ENCODE measurements around the gene OR51B4.
"Not testable (repeated sequence)": the region's sequence is repeated elsewhere in the genome, so short reads cannot be mapped to it uniquely, and the experiment has no call there.

OR51B4 gene

GRCh38 chr11:5301846-5302245 lies at the start of gene OR51B4:
Gene OR51B4, minus strand, starts transcription at chr11:5301946. Its CDS starts 0 bp downstream, at chr11:5301946.
- DNase-seq: no peak

GRCh38 chr11:5351208-5351607 lies 49.5 kb upstream of the OR51B4 start, which contains the start of gene OR51B6:
Gene OR51B6, plus strand, starts transcription at chr11:5351508. Its CDS starts 0 bp downstream, at chr11:5351508.
- no peak for DNase-seq

GRCh38 chr11:5349550-5349949 lies 47.8 kb upstream of the OR51B4 start:
- DNase-seq: no peak

GRCh38 chr11:5348551-5349194 lies 46.9 kb upstream of the OR51B4 start:
- no peak for DNase-seq

- no peak for DNase-seq
Measured at GRCh38 chr11:5345831-5346230, 44.1 kb upstream of the OR51B4 start.

GRCh38 chr11:5343474-5344335 lies 42.0 kb upstream of the OR51B4 start, which contains the start of gene OR51B5:
Gene OR51B5, minus strand, starts transcription at chr11:5343524. Its CDS starts 0 bp downstream, at chr11:5343524.
- no peak for DNase-seq

GRCh38 chr11:5339771-5340322 lies 38.1 kb upstream of the OR51B4 start:
- DNase-seq: no peak

GRCh38 chr11:5337253-5337652 lies 35.5 kb upstream of the OR51B4 start:
- not testable (repeated sequence) for DNase-seq

GRCh38 chr11:5336331-5336730 lies 34.6 kb upstream of the OR51B4 start:
- no peak for DNase-seq

GRCh38 chr11:5335170-5335569 lies 33.4 kb upstream of the OR51B4 start:
- DNase-seq: no peak

GRCh38 chr11:5324197-5324596 lies 22.5 kb upstream of the OR51B4 start, which contains the start of gene OR51B2:
Gene OR51B2, minus strand, starts transcription at chr11:5324297. Its CDS starts 0 bp downstream, at chr11:5324297.
- no peak for DNase-seq

- no peak for DNase-seq
Measured at GRCh38 chr11:5317292-5317691, 15.5 kb upstream of the OR51B4 start.

GRCh38 chr11:5313326-5314023 lies 11.7 kb upstream of the OR51B4 start:
- DNase-seq: not testable (repeated sequence)

- DNase-seq: no peak
Measured at GRCh38 chr11:5310423-5310822, 8.7 kb upstream of the OR51B4 start.

GRCh38 chr11:5307256-5308019 lies 5.7 kb upstream of the OR51B4 start:
- DNase-seq: no peak

- DNase-seq: no peak
Measured at GRCh38 chr11:5304046-5304445, 2.3 kb upstream of the OR51B4 start.

GRCh38 chr11:5303626-5304025 lies 1.9 kb upstream of the OR51B4 start:
- DNase-seq: no peak

- DNase-seq: no peak
Measured at GRCh38 chr11:5300251-5300650, 1.5 kb downstream of the OR51B4 start.

GRCh38 chr11:5298451-5298850 lies 3.3 kb downstream of the OR51B4 start:
- DNase-seq: no peak

GRCh38 chr11:5297721-5298323 lies 3.9 kb downstream of the OR51B4 start:
- DNase-seq: no peak

GRCh38 chr11:5294342-5294995 lies 7.3 kb downstream of the OR51B4 start:
- not testable (repeated sequence) for DNase-seq
